ENCODE measurements around the gene TMEM178B. TPM values are rescaled to one million over a fixed set of nuclear protein-coding genes. Genes with fewer than 3 reads are reported as not detected.

The TMEM178B gene
- polyA plus RNA-seq, 1 of the 3 experiments (the other 2 are of a cell fraction), result 0.20 TPM

GRCh38 chr7:141500608-141501007 is 426.7 kb downstream of the TMEM178B start:
- WGBS (ENCODE audit: low lambda C conversion rate), result 31% methylated on average over 3 of the region's 3 CpGs
- Histone ChIP-seq H3F3A (replicated peaks; ENCODE audit: insufficient read depth) (no peaks in the 10 kb centered on the region), H2AFZ (ENCODE audit: low read depth) (no peak overlapping the region), H3K4me3 (ENCODE audit: low read depth in 2 of 2, low read length in 1 of 2) (no peak overlapping the region), H3K27me3 (ENCODE audit: insufficient read depth) (no peaks in the 10 kb centered on the region), H3K9ac (no peak overlapping the region), H3K9me2 (no peaks in the 10 kb centered on the region), H3K79me2 (ENCODE audit: insufficient read depth) (no peaks in the 10 kb centered on the region), H3K27ac (ENCODE audit: low read depth in 2 of 2, low read length in 1 of 2) (no peak overlapping the region), H3K4me1 (ENCODE audit: control insufficient read depth in 1 of 2, insufficient read depth in 2 of 2, low read depth in 1 of 2, low read length in 1 of 2) (no peaks in the 10 kb centered on the region), H3K9me3 (no peaks in the 10 kb centered on the region), H3K4me2 (no peak overlapping the region), H4K20me1 (ENCODE audit: insufficient read depth) (no peaks in the 10 kb centered on the region), H3K36me3 (replicated peaks in 1 of 2; ENCODE audit: control insufficient read depth in 1 of 2, insufficient read depth in 2 of 2, low read length in 1 of 2) (no peaks in the 10 kb centered on the region)
- no peak for DNase-seq
- TF ChIP-seq RXRA (IDR thresholded peaks at IDR 0.05; ENCODE audit: borderline replicate concordance, low read depth) (no peak), MXI1 (IDR thresholded peaks at IDR 0.05; ENCODE audit: low read depth, low read length) (no peak), TAF1 (IDR thresholded peaks at IDR 0.05; ENCODE audit: borderline replicate concordance, low read depth, low read length) (no peak), ZBTB33 (IDR thresholded peaks at IDR 0.05; ENCODE audit: borderline replicate concordance, low read depth) (no peak), IRF3 (IDR thresholded peaks at IDR 0.05; ENCODE audit: low read depth, low read length) (no peak), SIN3A (IDR thresholded peaks at IDR 0.05; ENCODE audit: borderline replicate concordance, low read depth, low read length) (no peak)
- POLR2A ChIA-PET, result no interaction called here
- CTCF ChIA-PET, result interaction anchor here (0.8 kb wide), 1 partner anchor 10 kb away, joined by 3 read pairs; no protein-coding TSS in a partner anchor

GRCh38 chr7:141501451-141501850 is 427.6 kb downstream of the TMEM178B start:
- DNase-seq, result no peak
- H4K20me1 ChIP-seq (ENCODE audit: insufficient read depth), result no peaks in the 10 kb centered on the region
- H3K4me2 ChIP-seq, result no peak overlapping the region
- no peak for TF ChIP-seq RCOR1 (IDR thresholded peaks at IDR 0.05; ENCODE audit: low read length)
- TF ChIP-seq SIN3A (IDR thresholded peaks at IDR 0.05; ENCODE audit: borderline replicate concordance, low read depth, low read length), result no peak
- no peak for TF ChIP-seq TCF12 (IDR thresholded peaks at IDR 0.05)
- no peak for TF ChIP-seq REST (IDR thresholded peaks at IDR 0.05; ENCODE audit: low read depth, low read length)
- no peak for TF ChIP-seq YY1 (IDR thresholded peaks at IDR 0.05; ENCODE audit: low read depth)
- TF ChIP-seq ELF1 (IDR thresholded peaks at IDR 0.05), result no peak
- no peak for TF ChIP-seq MEF2A (IDR thresholded peaks at IDR 0.05; ENCODE audit: borderline replicate concordance, low read depth)
- no peak for TF ChIP-seq GATA2 (CRISPR knock-in tag; IDR thresholded peaks at IDR 0.05)
- no peak for TF ChIP-seq FOXM1 (IDR thresholded peaks at IDR 0.05; ENCODE audit: low read depth)
- no peak for TF ChIP-seq FOXJ3 (CRISPR knock-in tag; IDR thresholded peaks at IDR 0.05)
- no peak for TF ChIP-seq CTCF (IDR thresholded peaks at IDR 0.05)
- TF ChIP-seq ZBTB33 (IDR thresholded peaks at IDR 0.05; ENCODE audit: borderline replicate concordance, low read depth), result no peak
- TF ChIP-seq RFX5 (IDR thresholded peaks at IDR 0.05; ENCODE audit: low read length), result no peak
- no peak overlapping the region for H2AFZ ChIP-seq (ENCODE audit: low read depth)
- 22% methylated on average over 2 of the region's 2 CpGs for WGBS (ENCODE audit: low lambda C conversion rate)
- H3K9me3 ChIP-seq, result no peaks in the 10 kb centered on the region
- CTCF ChIA-PET, result interaction anchor here (0.8 kb wide), 1 partner anchor 9 kb away, joined by 6 read pairs; no protein-coding TSS in a partner anchor
- no peaks in the 10 kb centered on the region for H3K79me2 ChIP-seq (ENCODE audit: insufficient read depth)
- H3K4me1 ChIP-seq (ENCODE audit: control insufficient read depth in 1 of 2, insufficient read depth in 2 of 2, low read depth in 1 of 2, low read length in 1 of 2), result no peaks in the 10 kb centered on the region
- no peak overlapping the region for H3K4me3 ChIP-seq (ENCODE audit: low read depth in 2 of 2, low read length in 1 of 2)
- H3K36me3 ChIP-seq (replicated peaks in 1 of 2; ENCODE audit: control insufficient read depth in 1 of 2, insufficient read depth in 2 of 2, low read length in 1 of 2), result no peaks in the 10 kb centered on the region
- H3K27ac ChIP-seq (ENCODE audit: low read depth in 2 of 2, low read length in 1 of 2), result no peak overlapping the region
- POLR2A ChIA-PET, result no interaction called here
- no peaks in the 10 kb centered on the region for H3F3A ChIP-seq (replicated peaks; ENCODE audit: insufficient read depth)
- no peaks in the 10 kb centered on the region for H3K9me2 ChIP-seq
- no peak overlapping the region for H3K9ac ChIP-seq
- H3K27me3 ChIP-seq (ENCODE audit: insufficient read depth), result no peaks in the 10 kb centered on the region

Measured in SK-N-SH (cell line).